Vagina (tissue), 2 donors: ENCODE measurements around the gene GJC1.

Experiments used
- CTCF ChIP-seq, 3 experiments: fragments of 450-650 bp in 2 of 3; fragments of 200-600 bp in 1 of 3; sonication (generic) in 1 of 3; IDR thresholded peaks; one replicate each; pipeline ENCODE4 v1.5.1; 2017 to 2019; ENCODE audit warnings: antibody characterized with exemption in 3 of 3, mild to moderate bottlenecking in 2 of 3, moderate library complexity in 2 of 3
- POLR2A ChIP-seq, 2 donors: fragments of 450-650 bp; IDR thresholded peaks; one replicate each; pipeline ENCODE4 v1.6.1; 2017; ENCODE audit warnings: antibody characterized with exemption in 2 of 2, mild to moderate bottlenecking in 2 of 2, moderate library complexity in 2 of 2

- peak; percentile 87 to 96 (median 94) for TF ChIP-seq CTCF (IDR thresholded peaks at IDR 0.05)
- TF ChIP-seq POLR2A (IDR thresholded peaks at IDR 0.05) = no peak
Observed at GRCh38 chr17:44774271-44775135, 55.6 kb downstream of the GJC1 start.
